Lung (tissue), 12 donors: ENCODE data around the gene PUS3. TPM values are rescaled to one million over a fixed set of nuclear protein-coding genes. Genes with fewer than 3 reads are reported as not detected.

ENCODE experiments used
- ATAC-seq: fragments of 200-7000 bp; cut with Tn5 transposase; one replicate; pipeline ENCODE4 v1.9.1; 2020; ENCODE audit warnings: moderate number of reproducible peaks; ENCODE audit not compliant: insufficient read depth, low FRiP score
- DNase-seq, 3 donors: peaks; one replicate each; pipeline ENCODE4 v3.0.0-alpha.2; 2013 to 2017
- H3K27ac ChIP-seq, 2 donors: one replicate each; pipeline ENCODE4 v1.5.1; 2013; ENCODE audit warnings: mild to moderate bottlenecking in 2 of 2, moderate library complexity in 2 of 2, control low read depth in 1 of 2, inconsistent platforms in 1 of 2, low read depth in 1 of 2, low read length in 1 of 2
- H3K27me3 ChIP-seq, 3 donors: one replicate each; pipeline ENCODE4 v1.5.1; 2013; ENCODE audit warnings: low read length in 2 of 3; ENCODE audit not compliant: control insufficient read depth in 3 of 3, insufficient read depth in 3 of 3
- H3K36me3 ChIP-seq, 4 donors: one replicate each; pipeline ENCODE4 v1.5.1; 2013; ENCODE audit warnings: low read length in 4 of 4, mild to moderate bottlenecking in 1 of 4, moderate library complexity in 1 of 4; ENCODE audit not compliant: control insufficient read depth in 4 of 4, insufficient read depth in 4 of 4
- H3K4me1 ChIP-seq, 5 donors: one replicate each; pipeline ENCODE4 v1.5.1; 2013; ENCODE audit warnings: low read length in 5 of 5, mild to moderate bottlenecking in 2 of 5, moderate library complexity in 1 of 5; ENCODE audit not compliant: control insufficient read depth in 5 of 5, insufficient read depth in 5 of 5
- H3K4me3 ChIP-seq: one replicate; pipeline ENCODE4 v1.5.1; 2013; ENCODE audit warnings: mild to moderate bottlenecking, control low read depth, moderate library complexity
- H3K9ac ChIP-seq, 2 donors: one replicate each; pipeline ENCODE4 v1.5.1; 2013; ENCODE audit warnings: low read length in 2 of 2, control low read depth in 1 of 2; ENCODE audit not compliant: insufficient read depth in 1 of 2
- H3K9me3 ChIP-seq, 4 donors: one replicate each; pipeline ENCODE4 v1.5.1; 2013; ENCODE audit warnings: low read length in 3 of 4, mild to moderate bottlenecking in 1 of 4, moderate library complexity in 1 of 4; ENCODE audit not compliant: control insufficient read depth in 4 of 4, insufficient read depth in 3 of 4
- CTCF ChIP-seq: IDR thresholded peaks from 2 replicates; pipeline ENCODE4 v1.5.1; 2012; ENCODE audit warnings: mild to moderate bottlenecking; ENCODE audit errors: control extremely low read depth, extremely low read depth
- WGBS, 2 donors: extraction: QIAGEN DNeasy Blood & Tissue Kit; methylation state at CpG; one replicate each; pipeline ENCODE4 v1.1.7; 2013; 5-methylcytosine and 5-hydroxymethylcytosine counted together
- polyA plus RNA-seq, 2 donors: library from polyadenylated mRNA; stranded (reverse); fragments of 200-250 nt; gene quantifications; one replicate each; pipeline ENCODE4 v1.2.1, GENCODE V29; 2013
- total RNA-seq, 2 donors: library from RNA; depleted of rRNA in 1 of 2; stranded (reverse); fragments of >200 nt in 1 of 2; gene quantifications; one replicate each; pipeline ENCODE4 v1.2.1, GENCODE V29; 2014 to 2021
- donor health status: control.
- donor health status: control.
- donor health status: Bipolar disorder and iron deficiency.
- donor health status: healthy.
- donor health status: DM: yes; HTN: yes; CAD: no.

PUS3 gene
- total and polyA plus RNA-seq, 4 donors = 6.9 to 15.7 (median 10.8) TPM

DNA sequence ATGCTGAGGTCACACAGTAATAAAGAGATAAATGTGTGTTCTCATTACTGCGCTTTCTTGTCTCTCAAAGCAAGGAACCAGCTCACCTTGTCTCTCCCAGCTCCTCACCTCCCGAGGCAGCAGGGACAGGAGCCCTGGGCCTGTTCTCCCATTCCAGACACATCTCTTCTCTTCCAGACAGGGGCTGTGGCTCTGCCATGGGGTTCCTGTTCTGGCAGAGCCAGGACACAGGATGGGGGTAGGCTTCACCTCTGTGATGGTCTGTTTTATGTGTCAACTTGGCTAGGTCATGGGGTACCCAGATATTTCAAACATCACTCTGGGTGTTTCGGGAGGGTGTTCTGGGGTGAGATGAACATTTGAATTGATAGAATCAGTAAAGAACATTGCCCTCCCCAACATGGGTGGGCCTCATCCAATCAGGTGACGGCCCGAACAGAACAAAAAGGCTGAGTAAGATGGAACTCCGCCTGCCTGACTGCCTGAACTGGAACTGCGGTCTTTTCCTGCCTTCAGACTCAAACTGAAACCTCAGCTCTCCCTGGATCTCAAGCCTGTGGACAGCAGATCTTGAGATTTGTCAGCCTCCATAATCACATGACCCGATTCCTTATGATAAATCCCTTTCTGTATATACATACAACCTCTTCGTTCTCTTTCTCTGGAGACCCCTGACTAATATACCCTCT is 40.8 kb upstream of the PUS3 start:
- 84 to 90% methylated on average over 9 of the region's 9 CpGs for WGBS, 2 donors
- H3K36me3 ChIP-seq = no peaks in the 10 kb centered on the region
- H3K9me3 ChIP-seq = no peaks in the 10 kb centered on the region
- TF ChIP-seq CTCF = no peak
- ATAC-seq (no peak), DNase-seq (no peak)
- no peak overlapping the region for H3K9ac ChIP-seq
- H3K4me3 ChIP-seq = no peak overlapping the region
- peaks cover 0 to 8% (median 0%) of the 10 kb centered on the region in 3 donors for H3K27me3 ChIP-seq
- no peak overlapping the region for H3K27ac ChIP-seq
- no peaks in the 10 kb centered on the region for H3K4me1 ChIP-seq

DNA sequence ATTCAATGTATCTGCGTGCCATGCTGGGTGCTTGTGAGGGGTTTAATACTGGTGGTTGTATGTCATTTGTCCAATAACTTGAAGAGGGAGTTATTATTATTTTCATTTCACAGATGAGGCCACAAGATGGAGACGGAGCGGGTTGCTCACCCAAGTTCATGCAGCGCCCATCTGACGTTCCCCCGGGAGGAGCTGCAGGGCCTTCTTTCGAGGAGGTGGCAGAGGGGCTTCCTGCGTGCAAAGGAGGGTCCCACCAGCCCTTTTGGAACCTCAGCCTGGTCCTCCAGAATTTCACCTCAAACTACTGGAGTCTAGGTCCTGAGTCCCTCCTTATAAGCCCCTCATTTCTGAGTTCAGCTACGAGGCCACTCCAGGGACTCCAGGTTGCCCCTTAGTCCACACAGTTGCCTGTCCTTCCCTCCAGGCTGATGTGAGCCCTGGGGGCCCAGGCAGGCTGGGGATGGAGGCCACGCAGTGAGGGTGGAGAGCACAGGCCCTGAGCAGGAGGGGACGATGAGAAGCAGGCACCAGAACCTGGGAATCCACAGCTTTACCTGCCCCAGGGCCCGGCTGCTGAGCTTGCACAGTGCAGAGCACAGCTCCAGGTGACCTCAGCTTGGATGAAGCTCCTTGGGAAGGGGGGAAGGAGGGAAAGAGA is 39.9 kb upstream of the PUS3 start:
- Histone ChIP-seq H3K9me3 (no peaks in the 10 kb centered on the region), H3K4me3 (no peak overlapping the region), H3K36me3 (no peaks in the 10 kb centered on the region), H3K27me3 (peaks cover 0 to 8% (median 0%) of the 10 kb centered on the region in 3 donors), H3K27ac (no peak overlapping the region), H3K9ac (no peak overlapping the region), H3K4me1 (peaks cover 0 to 4% (median 0%) of the 10 kb centered on the region in 5 donors)
- ATAC-seq (no peak), DNase-seq (no peak)
- WGBS, 2 donors = 91 to 94% methylated on average over 12 of the region's 12 CpGs
- no peak for TF ChIP-seq CTCF

DNA sequence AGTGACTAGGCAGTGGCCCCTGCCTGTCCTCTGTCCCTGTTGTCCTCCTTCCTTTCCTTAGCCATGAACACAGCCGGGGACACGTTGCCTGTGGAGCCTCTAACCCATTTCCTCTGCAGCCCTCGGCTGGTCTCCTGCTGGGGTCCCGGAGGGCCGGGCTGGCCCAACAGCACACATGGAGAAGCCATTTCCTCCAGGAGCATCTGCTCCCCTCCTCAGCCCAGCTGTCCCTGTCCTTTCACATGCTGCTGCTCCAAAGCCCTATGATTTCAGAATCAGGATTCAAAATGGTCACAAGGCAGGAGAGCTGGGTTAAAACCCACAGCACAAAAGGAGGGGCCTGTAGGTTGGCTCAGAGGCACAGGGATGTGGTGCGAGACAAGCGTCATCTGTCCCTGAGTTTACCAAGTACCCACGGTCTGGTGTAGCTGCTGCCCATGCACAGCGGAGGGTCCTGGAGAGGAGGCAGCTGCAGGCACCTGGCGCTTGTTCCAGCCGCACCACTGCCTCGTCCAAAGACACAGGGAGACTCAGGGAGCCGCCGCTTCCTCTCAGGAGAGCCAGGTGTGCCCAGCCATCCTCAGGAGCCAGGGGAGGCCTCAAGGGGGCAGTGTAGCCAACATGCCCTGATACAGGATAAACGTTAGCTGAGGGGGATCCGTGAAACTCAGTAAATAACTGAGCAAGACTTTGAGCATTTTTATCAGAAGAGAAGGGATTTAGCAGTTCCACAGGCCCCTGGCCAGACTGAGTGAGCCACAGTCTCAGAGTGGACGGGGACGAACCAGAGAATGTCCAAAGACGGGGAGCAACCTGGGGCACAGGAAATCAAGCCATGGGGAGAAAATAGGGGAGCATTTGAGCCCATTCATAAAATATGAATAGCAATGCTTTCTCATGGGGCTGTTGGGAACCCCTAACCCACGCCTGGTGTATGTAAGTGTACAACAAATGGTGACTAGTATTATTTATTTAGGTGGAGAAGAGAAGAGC is 38.9 kb upstream of the PUS3 start:
- no peaks in the 10 kb centered on the region for H3K36me3 ChIP-seq
- ATAC-seq (no peak), DNase-seq (peak; percentile 28 to 41 (median 41))
- no peak overlapping the region for H3K4me3 ChIP-seq
- H3K9ac ChIP-seq = no peak overlapping the region
- H3K4me1 ChIP-seq = peaks cover 0 to 4% (median 0%) of the 10 kb centered on the region in 5 donors
- H3K9me3 ChIP-seq = no peaks in the 10 kb centered on the region
- 34 to 36% methylated on average over 20 of the region's 20 CpGs for WGBS, 2 donors
- H3K27ac ChIP-seq = no peak overlapping the region
- TF ChIP-seq CTCF = peak; percentile 22
- peaks cover 0 to 8% (median 0%) of the 10 kb centered on the region in 3 donors for H3K27me3 ChIP-seq
